WTC11 (cell line): Measurements from ENCODE around the gene UBE2K.

Experiments
- ARID4B ChIP-seq: sonication (generic); formaldehyde crosslinking; IDR thresholded peaks from 2 replicates; pipeline ENCODE4 v1.8.0; 2023; ENCODE audit warnings: missing genetic modification reagents, mild to moderate bottlenecking, borderline replicate concordance
- CREM ChIP-seq: sonication (generic); formaldehyde crosslinking; IDR thresholded peaks from 2 replicates; pipeline ENCODE4 v1.8.1; 2022; ENCODE audit warnings: mild to moderate bottlenecking, missing genetic modification reagents, moderate library complexity
- CTCF ChIP-seq: fragments of 200-600 bp; IDR thresholded peaks from 2 replicates; pipeline ENCODE4 v1.8.0; 2022; ENCODE audit warnings: antibody characterized with exemption
- E2F4 ChIP-seq: sonication (generic); formaldehyde crosslinking; IDR thresholded peaks from 2 replicates; pipeline ENCODE4 v1.8.1; 2022; ENCODE audit warnings: low read depth, mild to moderate bottlenecking, moderate library complexity, missing genetic modification reagents, borderline replicate concordance
- E2F5 ChIP-seq: sonication (generic); formaldehyde crosslinking; IDR thresholded peaks from 2 replicates; pipeline ENCODE4 v1.8.1; 2022; ENCODE audit warnings: mild to moderate bottlenecking, moderate library complexity, missing genetic modification reagents
- FOXP4 ChIP-seq: sonication (generic); formaldehyde crosslinking; IDR thresholded peaks from 2 replicates; pipeline ENCODE4 v1.8.0; 2022; ENCODE audit warnings: mild to moderate bottlenecking, missing genetic modification reagents
- GRHL2 ChIP-seq: fragments of 250-450 bp; sonication (Bioruptor Pico); IDR thresholded peaks from 2 replicates; pipeline ENCODE4 v1.8.0; 2022; ENCODE audit warnings: mild to moderate bottlenecking, moderate library complexity; ENCODE audit not compliant: insufficient replicate concordance, severe bottlenecking
- JUN ChIP-seq: sonication (generic); formaldehyde crosslinking; IDR thresholded peaks from 2 replicates; pipeline ENCODE4 v1.8.0; 2023; ENCODE audit warnings: mild to moderate bottlenecking, missing genetic modification reagents
- NR2C2 ChIP-seq: sonication (generic); formaldehyde crosslinking; IDR thresholded peaks from 2 replicates; pipeline ENCODE4 v1.8.0; 2022; ENCODE audit warnings: mild to moderate bottlenecking, missing genetic modification reagents
- SP1 ChIP-seq: sonication (generic); formaldehyde crosslinking; conservative IDR thresholded peaks from 2 replicates; pipeline ENCODE4 v1.8.1; 2022; ENCODE audit warnings: missing genetic modification reagents
- TEAD4 ChIP-seq: sonication (generic); formaldehyde crosslinking; IDR thresholded peaks from 2 replicates; pipeline ENCODE4 v1.8.0; 2022; ENCODE audit warnings: mild to moderate bottlenecking, missing genetic modification reagents
- ZBTB21 ChIP-seq: sonication (generic); formaldehyde crosslinking; IDR thresholded peaks from 2 replicates; pipeline ENCODE4 v1.8.1; 2023; ENCODE audit warnings: mild to moderate bottlenecking, missing genetic modification reagents, borderline replicate concordance
- ZNF317 ChIP-seq: sonication (generic); formaldehyde crosslinking; IDR thresholded peaks from 2 replicates; pipeline ENCODE4 v1.8.1; 2023; ENCODE audit warnings: low read depth, mild to moderate bottlenecking, moderate library complexity, missing genetic modification reagents, borderline replicate concordance
- ZSCAN18 ChIP-seq: fragments of 250-450 bp; sonication (Bioruptor Pico); IDR thresholded peaks from 2 replicates; pipeline ENCODE4 v2.1.2; 2022; ENCODE audit warnings: mild to moderate bottlenecking, moderate library complexity

GRCh38 chr4:39660757-39661156 lies 37.2 kb upstream of the UBE2K start:
- TF ChIP-seq E2F4 (CRISPR knock-in tag), result no peak
- no peak for TF ChIP-seq CTCF
- TF ChIP-seq JUN (CRISPR knock-in tag), result no peak
- no peak for TF ChIP-seq ZBTB21 (CRISPR knock-in tag)
- no peak for TF ChIP-seq ZSCAN18 (CRISPR knock-in tag)
- no peak for TF ChIP-seq GRHL2 (CRISPR knock-in tag)
- TF ChIP-seq FOXP4 (CRISPR knock-in tag), result no peak
- TF ChIP-seq SP1 (CRISPR knock-in tag), result no peak
- no peak for TF ChIP-seq TEAD4 (CRISPR knock-in tag)
- TF ChIP-seq ARID4B, result no peak
- no peak for TF ChIP-seq E2F5 (CRISPR knock-in tag)
- no peak for TF ChIP-seq CREM (CRISPR knock-in tag)
- TF ChIP-seq ZNF317, result no peak
- no peak for TF ChIP-seq NR2C2
